H1 (cell line): ENCODE results near the gene UPF3B. TPM values are rescaled to one million over a fixed set of nuclear protein-coding genes. Genes with fewer than 3 reads are reported as not detected.

ENCODE experiments used
- CTCF ChIA-PET: fragments of 300-600 bp; sonication (Branson Sonifier 250); formaldehyde crosslinking; loops from one replicate; lab custom pipeline; 2021; ENCODE audit not compliant: partially characterized antibody; lab: Charles Lee
- POLR2A ChIA-PET: fragments of 300-600 bp; sonication (Branson Sonifier 250); formaldehyde crosslinking; loops from one replicate; lab custom pipeline; 2021; ENCODE audit warnings: inconsistent platforms; ENCODE audit not compliant: partially characterized antibody; lab: Charles Lee
- DNase-seq, 2 experiments: peaks; one replicate each; pipeline versions ENCODE4 v3.0.0 to v3.0.0-alpha.2; 2010 to 2022; ENCODE audit warnings: low spot score in 2 of 2, low read depth in 1 of 2, mixed read lengths in 1 of 2
- FAIRE-seq: peaks from 2 replicates; lab custom pipeline; 2011; peaks lifted over from hg19 to GRCh38; lab: Jason Lieb, UNC
- H2AFZ ChIP-seq: 2 replicates; pipeline ENCODE4 v1.8.1; 2012; ENCODE audit warnings: low read length, inconsistent platforms
- H2AK5ac ChIP-seq: 2 replicates; pipeline ENCODE4 v1.6.1; 2013; ENCODE audit warnings: low read depth, low read length
- H2BK120ac ChIP-seq: replicated peaks from 2 replicates; pipeline ENCODE3; 2013; ENCODE audit warnings: low read depth, low read length, inconsistent platforms
- H2BK12ac ChIP-seq: 2 replicates; pipeline ENCODE4 v1.6.1; 2013; ENCODE audit warnings: low read depth, low read length
- H2BK15ac ChIP-seq: 2 replicates; pipeline ENCODE4 v1.6.1; 2013; ENCODE audit warnings: low read length
- H2BK20ac ChIP-seq: 2 replicates; pipeline ENCODE4 v1.6.1; 2013; ENCODE audit warnings: low read length
- H2BK5ac ChIP-seq: 2 replicates; pipeline ENCODE4 v1.6.1; 2013; ENCODE audit warnings: low read depth, low read length
- H3K14ac ChIP-seq: 2 replicates; pipeline ENCODE4 v1.6.1; 2013; ENCODE audit warnings: inconsistent platforms; ENCODE audit not compliant: insufficient read length
- H3K18ac ChIP-seq: 2 replicates; pipeline ENCODE4 v1.6.1; 2013; ENCODE audit warnings: low read length; ENCODE audit errors: extremely low read depth
- H3K23ac ChIP-seq: 2 replicates; pipeline ENCODE4 v1.6.1; 2013; ENCODE audit warnings: inconsistent platforms; ENCODE audit not compliant: insufficient read length
- H3K23me2 ChIP-seq: 2 replicates; pipeline ENCODE4 v1.6.1; 2013; ENCODE audit warnings: low read depth, low read length
- H3K27ac ChIP-seq: 2 replicates; pipeline ENCODE4 v1.6.1; 2011; ENCODE audit warnings: low read depth, low read length, inconsistent platforms
- H3K27me3 ChIP-seq, 4 experiments: replicated peaks in 1 of 4; 1 replicate in 1 of 4; 2 replicates in 3 of 4; pipeline versions ENCODE4 v1.6.1 to v1.8.1; 2011 to 2013; ENCODE audit warnings: low read length in 3 of 4, mild to moderate bottlenecking in 3 of 4, inconsistent platforms in 2 of 4, mixed read lengths in 2 of 4, moderate library complexity in 1 of 4; ENCODE audit not compliant: control insufficient read depth in 3 of 4, insufficient read depth in 3 of 4; ENCODE audit errors: extremely low read depth in 1 of 4
- H3K36me3 ChIP-seq, 4 experiments: 2 replicates each; pipeline versions ENCODE4 v1.6.1 to v1.8.1; 2011 to 2013; ENCODE audit warnings: mild to moderate bottlenecking in 4 of 4, low read length in 3 of 4, moderate library complexity in 2 of 4, control low read depth in 1 of 4, inconsistent platforms in 1 of 4; ENCODE audit not compliant: insufficient read depth in 4 of 4, control insufficient read depth in 2 of 4
- H3K4ac ChIP-seq: replicated peaks from 2 replicates; pipeline ENCODE3; 2013; ENCODE audit warnings: low read length, low read depth, mixed read lengths, inconsistent platforms; ENCODE audit not compliant: insufficient read length
- H3K4me1 ChIP-seq, 4 experiments: replicated peaks in 1 of 4; 1 replicate in 1 of 4; 2 replicates in 3 of 4; pipeline versions ENCODE4 v1.6.1 to v1.8.1; 2011 to 2013; ENCODE audit warnings: low read length in 3 of 4, inconsistent platforms in 2 of 4, mixed read lengths in 1 of 4; ENCODE audit not compliant: insufficient read depth in 4 of 4, control insufficient read depth in 3 of 4
- H3K4me2 ChIP-seq, 2 experiments: 2 replicates each; pipeline versions ENCODE4 v1.6.1 to v1.8.1; 2011 to 2013; ENCODE audit warnings: low read depth in 2 of 2, low read length in 2 of 2, control low read depth in 1 of 2, inconsistent platforms in 1 of 2, mild to moderate bottlenecking in 1 of 2; ENCODE audit not compliant: insufficient read depth in 1 of 2
- H3K4me3 ChIP-seq, 4 experiments: fragments of 200-600, 300-600 bp in 1 of 4; sonication (generic), shearing (Covaris generic), sonication (Bioruptor Twin) in 1 of 4; 2 replicates each; pipeline versions ENCODE4 v1.5.1 to v1.8.1; 2011 to 2016; ENCODE audit warnings: low read length in 4 of 4, low read depth in 3 of 4, control low read depth in 2 of 4, inconsistent platforms in 2 of 4, mild to moderate bottlenecking in 2 of 4, mixed read lengths in 1 of 4, moderate library complexity in 1 of 4; ENCODE audit not compliant: insufficient read depth in 2 of 4; ENCODE audit errors: extremely low read depth in 1 of 4
- H3K56ac ChIP-seq: replicated peaks from 2 replicates; pipeline ENCODE3; 2013; ENCODE audit warnings: low read depth, mild to moderate bottlenecking, mixed read lengths, low read length, inconsistent platforms; ENCODE audit not compliant: insufficient read length
- H3K79me1 ChIP-seq: 2 replicates; pipeline ENCODE4 v1.6.1; 2013; ENCODE audit warnings: low read depth, low read length, control low read depth
- H3K79me2 ChIP-seq, 2 experiments: 2 replicates each; pipeline versions ENCODE4 v1.6.1 to v1.8.1; 2012 to 2013; ENCODE audit warnings: low read length in 2 of 2, mild to moderate bottlenecking in 2 of 2, inconsistent platforms in 1 of 2; ENCODE audit not compliant: insufficient read depth in 2 of 2, control insufficient read depth in 1 of 2
- H3K9ac ChIP-seq, 4 experiments: replicated peaks in 1 of 4; 1 replicate in 1 of 4; 2 replicates in 3 of 4; pipeline versions ENCODE4 v1.6.1 to v1.8.1; 2011 to 2013; ENCODE audit warnings: low read depth in 3 of 4, low read length in 3 of 4, control low read depth in 2 of 4, mild to moderate bottlenecking in 2 of 4, moderate library complexity in 2 of 4, inconsistent platforms in 1 of 4; ENCODE audit errors: extremely low read depth in 1 of 4
- H3K9me3 ChIP-seq, 2 experiments: 2 replicates each; pipeline versions ENCODE4 v1.6.1 to v1.8.1; 2012 to 2013; ENCODE audit warnings: mild to moderate bottlenecking in 2 of 2, moderate library complexity in 2 of 2, control low read depth in 1 of 2, inconsistent platforms in 1 of 2, low read depth in 1 of 2, low read length in 1 of 2, mixed read lengths in 1 of 2; ENCODE audit not compliant: insufficient read depth in 2 of 2
- H4K20me1 ChIP-seq, 2 experiments: replicated peaks in 1 of 2; 2 replicates each; pipeline versions ENCODE3 to v1.8.1; 2011 to 2013; ENCODE audit warnings: inconsistent platforms in 2 of 2, low read length in 2 of 2, mild to moderate bottlenecking in 1 of 2; ENCODE audit not compliant: insufficient read depth in 2 of 2, control insufficient read depth in 1 of 2
- H4K5ac ChIP-seq: 2 replicates; pipeline ENCODE4 v1.6.1; 2013; ENCODE audit warnings: low read length, low read depth, mixed read lengths, inconsistent platforms; ENCODE audit not compliant: insufficient read length
- H4K8ac ChIP-seq: 2 replicates; pipeline ENCODE4 v1.8.0; 2013; ENCODE audit warnings: mild to moderate bottlenecking, moderate library complexity, low read length, inconsistent platforms; ENCODE audit not compliant: insufficient read depth; ENCODE audit errors: extremely low read depth
- H4K91ac ChIP-seq: replicated peaks from 2 replicates; pipeline ENCODE3; 2013; ENCODE audit warnings: low read length, mixed read lengths, inconsistent platforms; ENCODE audit not compliant: insufficient read length
- BCL11A ChIP-seq, 2 experiments: IDR thresholded peaks; one replicate each; pipeline ENCODE4 v1.6.1; 2011; ENCODE audit warnings: low read depth in 2 of 2, low read length in 2 of 2, mild to moderate bottlenecking in 2 of 2
- CTBP2 ChIP-seq: IDR thresholded peaks from 2 replicates; pipeline ENCODE4 v1.7.0; 2011; ENCODE audit warnings: borderline replicate concordance, mild to moderate bottlenecking, moderate library complexity, mixed read lengths, low read length; ENCODE audit not compliant: insufficient read depth, insufficient read length
- FOSL1 ChIP-seq: IDR thresholded peaks from 2 replicates; pipeline ENCODE4 v1.6.1; 2011; ENCODE audit warnings: mild to moderate bottlenecking, low read depth, low read length, moderate library complexity; ENCODE audit not compliant: insufficient read depth
- HDAC2 ChIP-seq, 2 experiments: fragments of 300-600 bp in 1 of 2; sonication (generic) in 1 of 2; IDR thresholded peaks; 2 replicates each; pipeline ENCODE4 v1.6.1; 2011 to 2012; ENCODE audit warnings: low read depth in 2 of 2, low read length in 2 of 2, mild to moderate bottlenecking in 2 of 2, moderate library complexity in 2 of 2, borderline replicate concordance in 1 of 2, inconsistent platforms in 1 of 2
- KDM4A ChIP-seq: IDR thresholded peaks from one replicate; pipeline ENCODE4 v1.7.1; 2012; ENCODE audit warnings: low read depth, mild to moderate bottlenecking, moderate library complexity, low read length, inconsistent platforms; ENCODE audit not compliant: severe bottlenecking
- RNF2 ChIP-seq: fragments of 200-900, 300-1000 bp; sonication (generic); IDR thresholded peaks from 2 replicates; pipeline ENCODE4 v1.7.1; 2016; ENCODE audit warnings: borderline replicate concordance, low read depth, mild to moderate bottlenecking, antibody characterized with exemption, low read length; ENCODE audit not compliant: poor library complexity, severe bottlenecking; ENCODE audit errors: missing control alignments
- SIRT6 ChIP-seq: IDR thresholded peaks from one replicate; pipeline ENCODE4 v1.7.1; 2012; ENCODE audit warnings: low read length, inconsistent platforms
- SIX5 ChIP-seq: IDR thresholded peaks from 2 replicates; pipeline ENCODE4 v1.6.1; 2011; ENCODE audit warnings: mild to moderate bottlenecking, low read depth, low read length
- SRF ChIP-seq: IDR thresholded peaks from 2 replicates; pipeline ENCODE4 v1.6.1; 2011; ENCODE audit warnings: mild to moderate bottlenecking, low read depth, low read length, moderate library complexity
- YY1 ChIP-seq: IDR thresholded peaks from 2 replicates; pipeline ENCODE4 v1.6.1; 2011; ENCODE audit warnings: low read depth, mild to moderate bottlenecking, low read length
- WGBS, 2 experiments: shearing (Covaris generic) in 1 of 2; methylation state at CpG; one replicate each; pipeline versions ENCODE4 v1.1.6 to v1.1.7; 2013 to 2015; ENCODE audit warnings: low lambda C conversion rate in 2 of 2, mixed read lengths in 2 of 2, inconsistent platforms in 1 of 2, low coverage in 1 of 2, missing lambda C conversion rate in 1 of 2; ENCODE audit not compliant: insufficient replicate concordance in 2 of 2, insufficient coverage in 1 of 2, insufficient read length in 1 of 2; ENCODE audit errors: extremely low coverage in 1 of 2, missing lambda C conversion rate in 1 of 2; 5-methylcytosine and 5-hydroxymethylcytosine counted together
- polyA plus RNA-seq, 7 experiments: library from polyadenylated mRNA; depleted of rRNA in 3 of 7; stranded (reverse) in 5 of 7; unstranded in 2 of 7; fragments of >200 nt in 5 of 7; fragments of 200-250 nt in 2 of 7; gene quantifications; 1 replicate in 5 of 7; 2 replicates in 1 of 7; 4 replicates in 1 of 7; pipeline versions ENCODE4 v1.2.1 to v1.2.3, GENCODE V29; 2011 to 2013; ENCODE audit warnings: missing spikeins in 2 of 7, mixed read lengths in 2 of 7
- total RNA-seq: library from RNA; stranded (reverse); fragmentation: NEBNext Ultra II Directional; extraction: Animal tissue kit (Norgen Biotek cat#: 25700); gene quantifications from 2 replicates; pipeline ENCODE4 v1.2.1, GENCODE V29; 2021

UPF3B gene
- total and polyA plus RNA-seq, 2 of the 8 experiments (the other 6 are each of a cell fraction or from before 2014, with no cell fraction given): 7.8 to 20.9 TPM

- no peaks in the 10 kb centered on the region for H3K4me1 ChIP-seq
- H2BK120ac ChIP-seq: no peak overlapping the region
- no peak overlapping the region for H3K4me2 ChIP-seq
- no peak overlapping the region for H4K8ac ChIP-seq
- no peak overlapping the region for H3K18ac ChIP-seq
- no peak overlapping the region for H3K14ac ChIP-seq
- no peak overlapping the region for H3K9ac ChIP-seq
- H3K4ac ChIP-seq: no peak overlapping the region
- DNase-seq (no peak), FAIRE-seq (peak; percentile 55)
- H3K79me1 ChIP-seq: no peaks in the 10 kb centered on the region
- H2BK15ac ChIP-seq: no peak overlapping the region
- H3K27ac ChIP-seq: no peak overlapping the region
- no peak overlapping the region for H2AFZ ChIP-seq
- no peak overlapping the region for H4K5ac ChIP-seq
- WGBS, 2 experiments: 96% methylated on average over 3 of the region's 3 CpGs; no CpG with 5 or more reads in 1 of the 2 experiments
- H3K23me2 ChIP-seq: no peaks in the 10 kb centered on the region
- ChIA-PET CTCF (interaction anchor here (1.0 kb wide), 1 partner anchor 318 kb away, joined by 3 read pairs; no protein-coding TSS in a partner anchor), POLR2A (interaction anchor here (1.1 to 2.6 kb wide), 7 partner anchors 8 to 49 kb away, joined by 4 to 9 read pairs (median 5); partner anchors contain the start of genes RPL39 and UPF3B)
- no peaks in the 10 kb centered on the region for H4K20me1 ChIP-seq
- H2BK12ac ChIP-seq: no peak overlapping the region
- no peaks in the 10 kb centered on the region for H3K9me3 ChIP-seq
- no peak overlapping the region for H2AK5ac ChIP-seq
- no peaks in the 10 kb centered on the region for H3K27me3 ChIP-seq
- no peaks in the 10 kb centered on the region for H3K79me2 ChIP-seq
- no peak overlapping the region for H3K4me3 ChIP-seq
- no peak overlapping the region for H3K23ac ChIP-seq
- TF ChIP-seq CTBP2 (no peak), RNF2 (no peak), SIX5 (no peak), YY1 (no peak), BCL11A (IDR thresholded peaks at IDR 0.05; ENCODE audit: low read depth in 2 of 2, low read length in 2 of 2) (no peak), FOSL1 (no peak), KDM4A (no peak), HDAC2 (IDR thresholded peaks at IDR 0.05; ENCODE audit: borderline replicate concordance in 1 of 2, low read depth in 2 of 2, low read length in 2 of 2) (no peak), SRF (no peak), SIRT6 (no peak)
- no peak overlapping the region for H2BK5ac ChIP-seq
- H3K36me3 ChIP-seq: peaks cover 6 to 55% (median 32%) of the 10 kb centered on the region in 4 experiments; a peak in 6 of 8 replicates
- H4K91ac ChIP-seq: no peak overlapping the region
- H3K56ac ChIP-seq: no peak overlapping the region
- H2BK20ac ChIP-seq: no peak overlapping the region
These were observed 18.9 kb downstream of the UPF3B start for GRCh38 chrX:119833905-119834304.
